Heart left ventricle (tissue), 13 donors: ENCODE measurements around the gene LNPEP.

Experiments
- CTCF ChIP-seq, 12 donors: fragments of 200-600 bp; sonication (generic) in 4 of 12; IDR thresholded peaks; one replicate each; pipeline versions ENCODE4 v1.5.0 to v1.8.0; 2018 to 2022; ENCODE audit warnings: antibody characterized with exemption in 12 of 12, mild to moderate bottlenecking in 5 of 12
- POLR2A ChIP-seq, 2 donors: fragments of 450-650 bp; IDR thresholded peaks; one replicate each; pipeline ENCODE4 v1.6.1; 2017; ENCODE audit warnings: antibody characterized with exemption in 2 of 2, mild to moderate bottlenecking in 2 of 2, moderate library complexity in 2 of 2
- donor health status: ischemic (EF 13 %, LVEDD 7.1; RV severe dilation, severe dysfunction).
- donor health status: DM: no; HTN: yes; CAD: no.
- donor health status: DM: no; HTN: no; CAD: no.
- donor health status: ischemic (EF 25% LVEDD 6.9; RV normal size, moderate dysfunction).
- donor health status: ischemic (EF 25% LVEDD 5.7; RV mildly dilated, moderate dysfunction).
- donor health status: ischemic (EF 35%, LVEDD 5.7; RV mildly dilated, moderate dysfunction).
- donor health status: nonischemic (EF 11% LVEDD 7.7; RV severe dilation, severe dysfunction).
- donor health status: DM: yes; HTN: yes; CAD: no.
- donor health status: PGD.
- donor health status: ischemic (EF 29% LVEDD 5.4; RV normal size, mild dysfunction).
- donor health status: nonischemic (EF 23%, LVEDD 6.1; RV moderate dilation, normal function).

DNA sequence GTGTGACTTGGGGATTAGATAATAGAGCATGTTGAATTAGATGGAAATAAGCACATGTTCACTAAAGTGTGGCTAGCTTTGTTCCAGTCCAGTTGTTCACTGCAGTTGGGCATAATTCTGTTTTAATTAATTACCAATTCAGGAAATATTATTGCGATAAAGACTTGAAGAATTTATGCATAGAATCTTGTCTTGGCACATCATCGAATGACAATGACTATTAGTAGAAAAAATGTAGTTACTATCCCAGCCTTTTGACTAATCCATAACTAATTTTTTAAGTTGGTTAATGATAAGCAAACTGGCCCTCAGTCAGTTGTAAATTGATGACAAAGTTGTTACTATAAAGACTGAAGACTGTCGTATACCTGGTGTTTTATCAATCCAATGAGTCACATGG is 10.5 kb downstream of the LNPEP start:
- TF ChIP-seq POLR2A (IDR thresholded peaks at IDR 0.05) (no peak), CTCF (IDR thresholded peaks at IDR 0.05) (no peak)
